SK-N-MC (cell line): Measurements from ENCODE around the gene PRDM7.

Experiments
- EZH2 ChIP-seq: fragments of 200-600 bp; sonication (generic); IDR thresholded peaks from one replicate; pipeline ENCODE4 v1.6.1; 2017; ENCODE audit warnings: antibody characterized with exemption
- FOXP2 ChIP-seq: optimal IDR thresholded peaks from 2 replicates; pipeline ENCODE3; 2011; ENCODE audit warnings: mild to moderate bottlenecking, moderate library complexity; ENCODE audit not compliant: insufficient read depth; ENCODE audit errors: extremely low read length, control extremely low read depth

DNA sequence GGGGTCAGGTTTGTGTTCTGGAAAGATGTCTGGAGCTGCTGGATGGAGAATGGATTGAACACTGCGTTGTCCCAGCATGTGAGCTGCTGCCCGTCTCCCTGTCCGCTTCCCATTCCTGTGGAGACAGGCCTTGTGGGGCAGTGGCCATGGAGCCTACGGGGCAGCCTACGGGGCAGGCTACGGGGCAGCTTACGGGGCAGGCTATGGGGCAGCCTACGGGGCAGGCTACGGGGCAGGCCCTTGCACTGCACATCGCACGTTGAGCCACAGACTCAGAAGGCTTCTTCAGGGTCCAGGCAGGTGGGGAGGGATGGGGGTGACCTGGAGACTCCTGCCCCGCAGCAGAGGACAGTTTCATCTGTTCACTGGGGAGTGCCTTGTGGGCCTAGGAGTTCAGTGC is 48.1 kb downstream of the PRDM7 start:
- no peak for TF ChIP-seq EZH2
- no peak for TF ChIP-seq FOXP2
